ENCODE data around the gene ARID1B. TPM values are rescaled to one million over a fixed set of nuclear protein-coding genes. Genes with fewer than 3 reads are reported as not detected.

Gene ARID1B
- total RNA-seq, 1 donor from 2014 or later: 97.2 TPM

DNA sequence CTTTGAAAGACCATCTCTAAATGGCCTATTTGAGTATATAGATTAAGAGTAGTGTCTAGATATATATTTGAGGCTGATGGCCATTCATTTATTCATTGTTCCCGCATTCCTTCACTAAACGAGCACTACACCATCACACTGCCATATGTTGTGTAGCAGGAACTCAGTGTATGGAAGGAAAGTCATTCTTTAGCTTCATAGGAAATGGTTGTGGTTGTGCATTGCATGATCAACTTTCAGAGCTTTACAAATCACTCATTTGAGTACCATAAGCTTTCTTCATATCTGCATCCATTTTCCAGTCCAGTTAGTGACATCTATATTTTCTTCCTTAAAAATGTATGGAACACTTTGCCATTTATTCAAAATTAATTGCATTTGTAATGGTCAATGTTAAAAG, 97.9 kb downstream of the ARID1B start:
- peaks cover 30% of the 10 kb centered on the region for H3K4me1 Mint-ChIP-seq (ENCODE audit: unreplicated experiment)
- peaks cover 17% of the 10 kb centered on the region for H3K36me3 Mint-ChIP-seq

GRCh38 chr6:156876302-156876701, 99.1 kb downstream of the ARID1B start:
- DNase-seq (ENCODE audit: extremely low spot score, unreplicated experiment): no peak
- TF ChIP-seq CTCF (conservative IDR thresholded peaks at IDR 0.05): peak; percentile 48
- no peaks in the 10 kb centered on the region for H3K27me3 Mint-ChIP-seq
- H3K4me3 Mint-ChIP-seq: no peak overlapping the region
- no peak overlapping the region for H3K27ac Mint-ChIP-seq
- peaks cover 14% of the 10 kb centered on the region for H3K36me3 Mint-ChIP-seq
- H3K9me3 Mint-ChIP-seq: peaks cover 5% of the 10 kb centered on the region
- peaks cover 31% of the 10 kb centered on the region for H3K4me1 Mint-ChIP-seq (ENCODE audit: unreplicated experiment)

More for the DNA sequence above, 97.9 kb downstream of the ARID1B start:
- no peak for DNase-seq (ENCODE audit: extremely low spot score, unreplicated experiment)
- H3K27me3 Mint-ChIP-seq: no peaks in the 10 kb centered on the region
- no peak overlapping the region for H3K27ac Mint-ChIP-seq
- no peak overlapping the region for H3K4me3 Mint-ChIP-seq
- peaks cover 4% of the 10 kb centered on the region for H3K9me3 Mint-ChIP-seq
- no peak for TF ChIP-seq CTCF (conservative IDR thresholded peaks at IDR 0.05)

DNA sequence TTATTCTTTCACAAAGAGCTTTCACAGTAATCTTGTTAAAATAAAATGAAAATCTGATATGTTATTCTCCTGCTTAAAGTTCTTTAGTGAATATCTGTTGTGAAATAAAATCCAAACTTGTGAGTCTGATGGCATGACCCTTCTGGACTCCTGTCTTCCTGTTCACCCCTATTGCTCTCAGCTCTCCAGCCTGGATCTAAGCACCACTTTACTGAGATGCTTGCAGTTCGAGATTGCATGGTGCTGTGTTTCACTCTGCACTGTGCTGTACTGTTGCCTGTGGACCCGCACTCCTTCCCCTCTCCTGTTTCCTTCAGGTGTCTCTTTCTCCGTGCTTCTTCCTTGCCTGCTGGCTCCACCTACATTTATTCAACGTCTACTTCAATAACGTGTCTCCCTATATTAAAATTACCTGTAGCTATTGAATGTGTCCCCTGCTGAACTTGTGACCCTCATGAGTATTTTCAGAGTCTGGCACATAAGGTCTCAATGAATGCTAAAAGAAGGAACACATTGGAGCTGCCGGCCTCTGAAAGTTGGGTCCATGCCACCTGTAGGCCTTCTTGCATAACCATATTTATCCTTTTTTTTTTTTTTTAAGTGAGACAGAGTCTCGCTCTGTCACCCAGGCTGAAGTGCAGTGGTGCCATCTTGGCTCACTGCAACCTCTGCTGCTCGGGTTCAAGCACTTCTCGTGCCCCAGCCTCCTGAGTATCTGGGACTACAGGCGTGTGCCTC, 100.1 kb downstream of the ARID1B start:
- no peak overlapping the region for H3K4me3 Mint-ChIP-seq
- peaks cover 39% of the 10 kb centered on the region for H3K4me1 Mint-ChIP-seq (ENCODE audit: unreplicated experiment)
- H3K9me3 Mint-ChIP-seq: peaks cover 5% of the 10 kb centered on the region
- DNase-seq (ENCODE audit: extremely low spot score, unreplicated experiment): no peak
- peaks cover 8% of the 10 kb centered on the region for H3K36me3 Mint-ChIP-seq
- no peak overlapping the region for H3K27ac Mint-ChIP-seq
- TF ChIP-seq CTCF (conservative IDR thresholded peaks at IDR 0.05): no peak
- H3K27me3 Mint-ChIP-seq: no peaks in the 10 kb centered on the region

DNA sequence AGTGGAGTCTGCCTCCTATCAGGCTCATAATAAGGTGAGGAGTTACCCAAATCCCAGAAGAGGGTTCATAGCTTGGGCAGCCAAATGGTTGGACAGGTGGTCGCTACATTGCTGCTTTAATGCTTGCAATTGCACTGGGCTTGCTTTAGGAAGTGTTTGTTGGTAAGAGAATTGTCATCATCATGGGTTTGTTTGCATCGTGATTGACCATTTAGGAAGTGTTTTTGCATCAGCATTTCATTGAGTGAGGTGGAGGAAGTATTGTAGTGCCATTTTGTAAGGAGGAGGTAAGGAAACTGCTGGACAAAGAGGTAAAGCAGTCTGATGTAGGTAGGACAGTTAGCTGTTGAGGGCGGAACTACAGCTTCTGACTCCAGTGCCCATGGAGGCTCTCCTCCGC, 101.5 kb downstream of the ARID1B start:
- Mint-ChIP-seq H3K27me3 (no peaks in the 10 kb centered on the region), H3K36me3 (peaks cover 4% of the 10 kb centered on the region), H3K4me3 (no peak overlapping the region), H3K4me1 (ENCODE audit: unreplicated experiment) (peaks cover 48% of the 10 kb centered on the region), H3K27ac (peak overlapping the region; percentile 14), H3K9me3 (peaks cover 5% of the 10 kb centered on the region)
- DNase-seq (ENCODE audit: extremely low spot score, unreplicated experiment): no peak
- TF ChIP-seq CTCF (conservative IDR thresholded peaks at IDR 0.05): no peak

GRCh38 chr6:156879186-156879585, 102.0 kb downstream of the ARID1B start:
- H3K36me3 Mint-ChIP-seq: peaks cover 4% of the 10 kb centered on the region
- no peak overlapping the region for H3K4me3 Mint-ChIP-seq
- peak overlapping the region; percentile 17 for H3K27ac Mint-ChIP-seq
- H3K4me1 Mint-ChIP-seq (ENCODE audit: unreplicated experiment): peaks cover 53% of the 10 kb centered on the region
- H3K27me3 Mint-ChIP-seq: no peaks in the 10 kb centered on the region
- DNase-seq (ENCODE audit: extremely low spot score, unreplicated experiment): no peak
- TF ChIP-seq CTCF (conservative IDR thresholded peaks at IDR 0.05): no peak
- H3K9me3 Mint-ChIP-seq: peaks cover 5% of the 10 kb centered on the region
